OCI-LY1 (cell line): ENCODE data around the gene NUMBL.
A peak's percentile ranks its signal among the peaks of the same experiment; 100 is the strongest.

Source experiments
- H2AFZ ChIP-seq: fragments of 200-600 bp; sonication (generic), shearing (Covaris generic); 2 replicates; pipeline ENCODE4 v1.6.0; 2014; ENCODE audit warnings: antibody characterized with exemption, mild to moderate bottlenecking, low read length
- H3F3A ChIP-seq: fragments of 200-600 bp; sonication (generic), shearing (Covaris generic); 2 replicates; pipeline ENCODE4 v1.6.0; 2014; ENCODE audit warnings: mild to moderate bottlenecking, antibody characterized with exemption, low read length, moderate library complexity; ENCODE audit not compliant: insufficient read depth
- H3K27ac ChIP-seq: fragments of 200-600 bp; sonication (generic); 2 replicates; pipeline ENCODE4 v1.5.1; 2014; ENCODE audit warnings: low read length, mixed run types, mild to moderate bottlenecking, low read depth; ENCODE audit not compliant: poor library complexity, severe bottlenecking
- H3K27me3 ChIP-seq: fragments of 200-600 bp; sonication (generic); 2 replicates; pipeline ENCODE4 v1.6.0; 2014; ENCODE audit warnings: antibody characterized with exemption, mild to moderate bottlenecking, low read length, moderate library complexity; ENCODE audit not compliant: insufficient read depth
- H3K36me3 ChIP-seq: fragments of 200-600 bp; sonication (generic); 2 replicates; pipeline ENCODE4 v1.6.1; 2014; ENCODE audit warnings: mild to moderate bottlenecking, antibody characterized with exemption, low read length, moderate library complexity, mixed read lengths; ENCODE audit not compliant: insufficient read depth
- H3K4me1 ChIP-seq: fragments of 200-600 bp; sonication (generic); 2 replicates; pipeline ENCODE4 v1.5.1; 2014; ENCODE audit warnings: mild to moderate bottlenecking, low read length, moderate library complexity; ENCODE audit not compliant: insufficient read depth, severe bottlenecking
- H3K4me2 ChIP-seq: fragments of 200-600 bp; sonication (generic), shearing (Covaris generic); 2 replicates; pipeline ENCODE4 v1.6.1; 2014; ENCODE audit warnings: low read length
- H3K4me3 ChIP-seq: fragments of 200-600 bp; sonication (generic); 2 replicates; pipeline ENCODE4 v1.5.1; 2014; ENCODE audit warnings: low read length, low read depth, mild to moderate bottlenecking, mixed read lengths; ENCODE audit not compliant: poor library complexity, severe bottlenecking
- H3K79me2 ChIP-seq: fragments of 200-600 bp; shearing (Covaris generic); 2 replicates; pipeline ENCODE4 v1.6.1; 2016; ENCODE audit warnings: mixed run types, low read length, mixed read lengths; ENCODE audit not compliant: insufficient read depth
- H3K9ac ChIP-seq: fragments of 200-600 bp; sonication (generic), shearing (Covaris generic); 2 replicates; pipeline ENCODE4 v1.6.1; 2014; ENCODE audit warnings: mild to moderate bottlenecking, low read length, mixed read lengths
- H3K9me2 ChIP-seq: fragments of 200-600 bp; sonication (generic), shearing (Covaris generic); 2 replicates; pipeline ENCODE4 v1.6.1; 2014; ENCODE audit warnings: low read depth, mild to moderate bottlenecking, low read length, mixed read lengths
- H3K9me3 ChIP-seq: fragments of 200-600 bp; shearing (Covaris generic); 2 replicates; pipeline ENCODE4 v1.6.1; 2014; ENCODE audit warnings: low read length, mixed read lengths
- H4K20me1 ChIP-seq: fragments of 200-600 bp; sonication (generic), shearing (Covaris generic); 2 replicates; pipeline ENCODE4 v1.6.0; 2016; ENCODE audit warnings: mild to moderate bottlenecking, low read length; ENCODE audit not compliant: insufficient read depth
- EZH2 ChIP-seq: fragments of 200-600 bp; sonication (generic), shearing (Covaris generic); IDR thresholded peaks from 2 replicates; pipeline ENCODE4 v1.8.0; 2017; ENCODE audit warnings: borderline replicate concordance, mixed run types, mild to moderate bottlenecking, antibody characterized with exemption, low read length, moderate library complexity, mixed read lengths
- TF ChIP-seq, protein P1 (sequence below): fragments of 200-600 bp; sonication (generic), shearing (Covaris generic); IDR thresholded peaks from 2 replicates; pipeline ENCODE4 v1.5.1; 2017; ENCODE audit warnings: mild to moderate bottlenecking, antibody characterized with exemption, low read length, moderate library complexity, mixed read lengths

The NUMBL gene

DNA sequence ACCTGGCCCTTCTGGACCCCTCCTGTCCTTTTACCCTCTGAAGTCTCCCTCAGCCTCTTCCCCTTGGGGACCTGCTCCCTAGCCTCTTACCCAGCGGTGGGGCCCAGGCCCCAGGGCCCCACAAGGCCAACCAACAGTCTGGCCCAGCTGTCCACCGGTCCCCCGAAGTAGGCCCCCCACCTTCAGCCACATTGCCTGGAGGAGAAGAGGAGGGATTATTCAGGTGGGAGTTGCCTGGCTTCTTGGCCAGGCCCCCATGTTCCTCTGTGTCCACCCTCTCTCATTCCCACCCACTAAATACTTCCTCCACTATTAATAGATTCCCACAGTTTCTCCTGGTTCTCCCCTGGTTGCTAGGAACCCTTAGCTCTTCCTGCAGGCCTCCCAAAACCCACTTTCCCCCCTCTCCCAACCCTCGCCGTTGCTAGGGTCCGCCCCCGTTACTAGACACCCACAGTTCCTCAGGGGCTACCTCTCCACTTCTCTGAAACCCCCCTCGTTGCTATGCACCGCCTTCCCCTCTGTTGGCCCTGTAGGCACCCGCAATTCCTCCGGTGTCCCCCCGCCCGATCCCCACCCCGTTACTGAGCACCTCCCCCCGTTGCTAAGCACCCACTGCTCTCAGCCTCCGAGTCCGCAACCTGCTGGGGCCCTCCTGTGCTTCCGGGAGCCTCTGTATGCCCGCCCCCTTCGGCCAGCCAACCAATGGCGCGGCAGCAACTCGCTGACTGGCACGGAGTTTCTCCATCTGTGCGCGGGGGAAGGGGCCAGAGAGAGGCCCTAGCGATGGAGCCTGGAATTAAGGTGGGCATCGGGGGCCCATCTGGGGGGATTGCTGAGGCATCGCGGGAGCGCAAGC, 24.2 kb upstream of the NUMBL start:
- Histone ChIP-seq H2AFZ (no peak overlapping the region), H3F3A (no peaks in the 10 kb centered on the region), H3K4me3 (peak overlapping the region; percentile 95), H3K9me2 (no peaks in the 10 kb centered on the region), H3K9me3 (no peaks in the 10 kb centered on the region), H3K4me1 (peaks cover 44% of the 10 kb centered on the region), H3K27ac (peak overlapping the region; percentile 89), H3K36me3 (peaks cover 9% of the 10 kb centered on the region; the same call in 1 of the 2 replicates), H3K79me2 (peaks cover 2% of the 10 kb centered on the region; the same call in 1 of the 2 replicates), H3K27me3 (no peaks in the 10 kb centered on the region), H4K20me1 (no peaks in the 10 kb centered on the region), H3K9ac (peak overlapping the region; percentile 92), H3K4me2 (peak overlapping the region; percentile 88)
- TF ChIP-seq EZH2, result no peak
- TF ChIP-seq, protein P1, sequence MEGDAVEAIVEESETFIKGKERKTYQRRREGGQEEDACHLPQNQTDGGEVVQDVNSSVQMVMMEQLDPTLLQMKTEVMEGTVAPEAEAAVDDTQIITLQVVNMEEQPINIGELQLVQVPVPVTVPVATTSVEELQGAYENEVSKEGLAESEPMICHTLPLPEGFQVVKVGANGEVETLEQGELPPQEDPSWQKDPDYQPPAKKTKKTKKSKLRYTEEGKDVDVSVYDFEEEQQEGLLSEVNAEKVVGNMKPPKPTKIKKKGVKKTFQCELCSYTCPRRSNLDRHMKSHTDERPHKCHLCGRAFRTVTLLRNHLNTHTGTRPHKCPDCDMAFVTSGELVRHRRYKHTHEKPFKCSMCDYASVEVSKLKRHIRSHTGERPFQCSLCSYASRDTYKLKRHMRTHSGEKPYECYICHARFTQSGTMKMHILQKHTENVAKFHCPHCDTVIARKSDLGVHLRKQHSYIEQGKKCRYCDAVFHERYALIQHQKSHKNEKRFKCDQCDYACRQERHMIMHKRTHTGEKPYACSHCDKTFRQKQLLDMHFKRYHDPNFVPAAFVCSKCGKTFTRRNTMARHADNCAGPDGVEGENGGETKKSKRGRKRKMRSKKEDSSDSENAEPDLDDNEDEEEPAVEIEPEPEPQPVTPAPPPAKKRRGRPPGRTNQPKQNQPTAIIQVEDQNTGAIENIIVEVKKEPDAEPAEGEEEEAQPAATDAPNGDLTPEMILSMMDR, result no peak

DNA sequence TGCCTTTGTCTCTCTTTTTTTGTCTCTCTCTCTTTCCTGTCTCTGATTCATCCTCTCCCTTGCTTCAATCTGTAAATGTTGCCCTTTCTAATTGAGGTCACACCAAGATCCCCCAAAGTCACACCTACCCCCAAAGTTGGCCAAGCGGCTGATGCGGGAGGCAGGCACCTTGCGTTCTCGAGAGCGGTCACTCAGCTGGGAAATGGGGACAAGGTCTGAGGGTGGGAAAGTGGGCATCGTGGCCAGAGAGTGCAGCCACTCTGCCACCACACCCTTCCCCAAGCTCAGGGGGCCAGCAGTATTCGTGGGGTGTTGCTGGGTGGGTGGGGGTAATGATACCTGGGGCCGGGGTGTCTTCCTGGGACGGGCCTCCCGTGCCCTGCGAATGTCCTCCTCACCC, 23.5 kb upstream of the NUMBL start:
- H3K4me3 ChIP-seq, result peak overlapping the region; percentile 95
- H3K27me3 ChIP-seq, result no peaks in the 10 kb centered on the region
- peaks cover 37% of the 10 kb centered on the region for H3K4me1 ChIP-seq
- no peaks in the 10 kb centered on the region for H3K9me3 ChIP-seq
- H3K27ac ChIP-seq, result no peak overlapping the region
- no peaks in the 10 kb centered on the region for H3K9me2 ChIP-seq
- TF ChIP-seq EZH2, result no peak
- TF ChIP-seq, protein P1, result no peak
- peak overlapping the region; percentile 88 for H3K4me2 ChIP-seq
- H3K9ac ChIP-seq, result no peak overlapping the region; the same call in 1 of the 2 replicates
- peaks cover 2% of the 10 kb centered on the region; the same call in 1 of the 2 replicates for H3K79me2 ChIP-seq
- no peak overlapping the region for H2AFZ ChIP-seq
- H3K36me3 ChIP-seq, result peaks cover 16% of the 10 kb centered on the region
- H3F3A ChIP-seq, result no peaks in the 10 kb centered on the region
- H4K20me1 ChIP-seq, result no peaks in the 10 kb centered on the region

GRCh38 chr19:40709817-40710216, 19.4 kb upstream of the NUMBL start:
- no peaks in the 10 kb centered on the region for H3K79me2 ChIP-seq
- H2AFZ ChIP-seq, result no peak overlapping the region
- H3K4me1 ChIP-seq, result peaks cover 8% of the 10 kb centered on the region
- H3K27ac ChIP-seq, result no peak overlapping the region
- TF ChIP-seq EZH2, result no peak
- TF ChIP-seq, protein P1, result no peak
- no peak overlapping the region for H3K9ac ChIP-seq
- H3K4me3 ChIP-seq, result no peak overlapping the region
- H3F3A ChIP-seq, result no peaks in the 10 kb centered on the region
- no peak overlapping the region for H3K4me2 ChIP-seq
- no peaks in the 10 kb centered on the region for H3K9me3 ChIP-seq
- H3K27me3 ChIP-seq, result no peaks in the 10 kb centered on the region
- no peaks in the 10 kb centered on the region for H3K9me2 ChIP-seq
- H4K20me1 ChIP-seq, result no peaks in the 10 kb centered on the region
- peaks cover 38% of the 10 kb centered on the region for H3K36me3 ChIP-seq
